ENCODE results near the gene AEBP2.
"Not testable (repeated sequence)": the region's sequence is repeated elsewhere in the genome, so short reads cannot be mapped to it uniquely, and the experiment has no call there.

AEBP2 gene, protein sequence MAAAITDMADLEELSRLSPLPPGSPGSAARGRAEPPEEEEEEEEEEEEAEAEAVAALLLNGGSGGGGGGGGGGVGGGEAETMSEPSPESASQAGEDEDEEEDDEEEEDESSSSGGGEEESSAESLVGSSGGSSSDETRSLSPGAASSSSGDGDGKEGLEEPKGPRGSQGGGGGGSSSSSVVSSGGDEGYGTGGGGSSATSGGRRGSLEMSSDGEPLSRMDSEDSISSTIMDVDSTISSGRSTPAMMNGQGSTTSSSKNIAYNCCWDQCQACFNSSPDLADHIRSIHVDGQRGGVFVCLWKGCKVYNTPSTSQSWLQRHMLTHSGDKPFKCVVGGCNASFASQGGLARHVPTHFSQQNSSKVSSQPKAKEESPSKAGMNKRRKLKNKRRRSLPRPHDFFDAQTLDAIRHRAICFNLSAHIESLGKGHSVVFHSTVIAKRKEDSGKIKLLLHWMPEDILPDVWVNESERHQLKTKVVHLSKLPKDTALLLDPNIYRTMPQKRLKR

DNA sequence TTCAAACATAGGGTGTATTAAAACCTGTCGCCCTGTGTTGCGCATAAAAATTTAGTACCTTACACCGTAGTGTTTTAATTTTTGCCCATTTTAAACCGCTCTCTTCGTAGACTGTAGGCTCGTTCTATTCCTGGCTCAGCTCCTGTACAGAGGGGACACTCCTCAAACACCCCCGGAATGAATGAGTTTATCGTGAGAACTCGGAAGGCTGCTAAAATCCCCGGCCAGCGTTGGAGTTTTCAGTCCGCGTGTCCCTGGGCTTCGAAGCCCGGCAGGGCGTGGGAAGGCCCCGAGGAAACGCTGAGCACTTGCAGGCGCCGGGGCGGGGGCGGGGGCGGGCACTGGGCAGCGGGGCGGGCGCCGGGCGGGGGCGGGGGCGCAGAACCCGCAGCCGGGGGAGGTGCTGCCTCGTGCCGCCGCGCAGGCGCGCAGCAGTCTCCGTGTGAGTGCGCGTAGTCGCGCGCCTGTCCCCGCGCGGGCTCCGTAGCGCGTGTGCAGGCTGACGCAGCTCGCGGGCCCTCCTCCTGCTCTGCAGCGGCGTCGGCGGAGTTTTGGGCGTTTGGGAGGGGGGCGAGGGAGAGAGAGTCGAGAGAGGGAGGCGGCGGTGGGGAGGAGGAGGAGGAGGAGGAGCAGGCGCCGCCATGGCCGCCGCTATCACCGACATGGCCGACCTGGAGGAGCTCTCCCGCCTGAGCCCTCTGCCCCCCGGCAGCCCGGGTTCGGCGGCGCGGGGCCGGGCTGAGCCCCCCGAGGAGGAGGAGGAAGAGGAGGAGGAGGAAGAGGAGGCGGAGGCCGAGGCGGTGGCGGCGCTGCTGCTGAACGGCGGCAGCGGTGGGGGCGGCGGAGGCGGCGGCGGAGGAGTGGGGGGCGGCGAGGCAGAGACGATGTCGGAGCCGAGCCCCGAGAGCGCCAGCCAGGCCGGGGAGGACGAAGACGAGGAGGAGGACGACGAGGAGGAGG, at the start of gene AEBP2:
Gene AEBP2 (plus strand): TSS at position 434 of the 960 bp plus-strand sequence. CDS start 208 bp downstream, at position 642.
- Mint-ChIP-seq H3K9me3 (no peaks in the 10 kb centered on the region), H3K4me1 (peaks cover 47% of the 10 kb centered on the region), H3K4me3 (peak within 1 kb of the TSS; percentile 94), H3K27ac (peak within 1 kb of the TSS; percentile 97), H3K36me3 (no peaks in the 10 kb centered on the region), H3K27me3 (no peaks in the 10 kb centered on the region)

DNA sequence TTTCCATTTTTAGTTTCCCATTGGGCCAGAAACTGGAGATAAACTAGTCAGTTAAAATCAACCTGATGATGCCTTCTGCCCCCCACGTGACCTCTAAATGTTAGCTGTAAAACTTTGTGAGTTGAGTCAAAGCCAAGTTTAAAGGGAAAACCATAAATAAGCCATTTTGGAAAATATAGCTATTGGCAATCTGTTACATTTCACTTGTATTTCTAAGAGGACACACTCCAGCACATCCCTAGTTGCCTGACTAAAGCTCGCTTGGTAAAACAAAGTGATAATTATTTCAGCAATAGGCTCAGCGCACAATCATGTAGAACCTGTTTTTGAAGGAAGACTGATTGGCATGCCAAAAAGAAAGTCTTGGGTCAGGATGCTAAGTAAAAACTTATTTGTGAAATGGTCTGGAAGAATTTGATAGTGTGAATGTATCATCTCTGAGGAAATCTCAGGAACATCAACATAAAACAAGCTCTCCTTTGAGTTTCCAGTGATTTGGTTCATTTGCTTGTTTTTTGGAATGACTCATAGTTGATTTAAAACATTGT, 49.2 kb upstream of the AEBP2 start:
- no peak overlapping the region for H3K27ac Mint-ChIP-seq
- H3K4me1 Mint-ChIP-seq, result no peaks in the 10 kb centered on the region
- no peaks in the 10 kb centered on the region for H3K9me3 Mint-ChIP-seq
- H3K36me3 Mint-ChIP-seq, result no peaks in the 10 kb centered on the region
- no peaks in the 10 kb centered on the region for H3K27me3 Mint-ChIP-seq
- no peak overlapping the region for H3K4me3 Mint-ChIP-seq

DNA sequence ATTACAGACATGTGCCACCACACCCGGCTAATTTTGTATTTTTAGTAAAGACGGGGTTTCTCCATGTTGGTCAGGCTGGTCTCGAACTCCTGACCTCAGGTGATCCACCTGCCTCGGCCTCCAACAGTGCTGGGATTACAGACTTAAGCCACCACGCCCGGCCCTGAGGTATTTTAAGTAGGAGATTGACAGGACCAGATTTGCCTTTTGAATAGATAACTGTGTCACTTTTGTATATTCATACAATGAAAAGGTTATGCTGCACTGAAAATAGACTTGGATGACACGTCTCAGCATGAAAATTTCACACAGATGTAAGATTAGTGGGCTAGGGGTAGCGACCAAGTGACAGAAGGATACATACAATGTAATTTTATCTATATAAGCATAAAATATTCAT, 46.6 kb upstream of the AEBP2 start:
- H3K9me3 Mint-ChIP-seq, H3K4me1 Mint-ChIP-seq, H3K36me3 Mint-ChIP-seq, H3K27me3 Mint-ChIP-seq, H3K27ac Mint-ChIP-seq, H3K4me3 Mint-ChIP-seq: not testable (repeated sequence)

DNA sequence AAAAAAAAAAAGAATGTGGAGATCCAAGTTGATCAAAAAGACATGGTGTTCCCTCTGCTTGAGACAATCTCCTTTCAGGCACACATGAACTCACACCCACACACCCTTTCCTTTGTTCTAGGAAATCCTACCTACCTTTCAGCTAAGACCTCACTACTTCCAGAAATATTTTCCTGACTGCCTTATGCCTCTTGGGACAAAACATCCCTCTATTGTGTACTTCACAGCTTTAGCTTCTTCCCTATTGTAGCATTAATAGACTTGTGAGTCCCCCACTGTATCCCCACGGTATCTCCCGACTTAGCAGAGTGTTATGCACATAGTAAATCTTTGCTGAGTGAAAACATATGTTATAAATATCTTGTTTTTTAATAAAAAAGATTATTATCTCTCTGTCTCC, 44.9 kb upstream of the AEBP2 start:
- H3K4me3 Mint-ChIP-seq, result no peak overlapping the region
- H3K27ac Mint-ChIP-seq, result no peak overlapping the region
- no peaks in the 10 kb centered on the region for H3K9me3 Mint-ChIP-seq
- no peaks in the 10 kb centered on the region for H3K27me3 Mint-ChIP-seq
- H3K4me1 Mint-ChIP-seq, result no peaks in the 10 kb centered on the region
- no peaks in the 10 kb centered on the region for H3K36me3 Mint-ChIP-seq

DNA sequence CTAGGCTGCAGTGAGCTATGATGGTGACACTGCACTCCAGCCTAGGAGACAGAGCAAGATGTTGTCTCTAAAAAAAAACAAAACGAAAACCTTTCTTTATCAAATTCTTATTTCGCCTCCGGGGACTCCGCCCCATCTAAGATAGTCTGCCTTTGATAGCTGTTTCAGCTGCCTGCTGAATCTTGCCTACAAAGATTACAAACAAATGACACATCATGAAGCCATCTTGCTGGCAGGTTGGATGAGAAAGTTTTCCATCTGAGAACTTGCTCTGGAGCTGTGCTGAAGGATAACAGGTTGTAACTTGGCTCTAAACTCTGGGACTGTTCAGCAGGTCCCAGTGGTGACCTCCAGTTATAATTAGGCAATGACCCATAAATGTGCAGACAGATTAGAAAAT, 41.8 kb upstream of the AEBP2 start:
- no peak overlapping the region for H3K4me3 Mint-ChIP-seq
- H3K27ac Mint-ChIP-seq, result no peak overlapping the region
- no peaks in the 10 kb centered on the region for H3K9me3 Mint-ChIP-seq
- no peaks in the 10 kb centered on the region for H3K4me1 Mint-ChIP-seq
- H3K27me3 Mint-ChIP-seq, result no peaks in the 10 kb centered on the region
- no peaks in the 10 kb centered on the region for H3K36me3 Mint-ChIP-seq

DNA sequence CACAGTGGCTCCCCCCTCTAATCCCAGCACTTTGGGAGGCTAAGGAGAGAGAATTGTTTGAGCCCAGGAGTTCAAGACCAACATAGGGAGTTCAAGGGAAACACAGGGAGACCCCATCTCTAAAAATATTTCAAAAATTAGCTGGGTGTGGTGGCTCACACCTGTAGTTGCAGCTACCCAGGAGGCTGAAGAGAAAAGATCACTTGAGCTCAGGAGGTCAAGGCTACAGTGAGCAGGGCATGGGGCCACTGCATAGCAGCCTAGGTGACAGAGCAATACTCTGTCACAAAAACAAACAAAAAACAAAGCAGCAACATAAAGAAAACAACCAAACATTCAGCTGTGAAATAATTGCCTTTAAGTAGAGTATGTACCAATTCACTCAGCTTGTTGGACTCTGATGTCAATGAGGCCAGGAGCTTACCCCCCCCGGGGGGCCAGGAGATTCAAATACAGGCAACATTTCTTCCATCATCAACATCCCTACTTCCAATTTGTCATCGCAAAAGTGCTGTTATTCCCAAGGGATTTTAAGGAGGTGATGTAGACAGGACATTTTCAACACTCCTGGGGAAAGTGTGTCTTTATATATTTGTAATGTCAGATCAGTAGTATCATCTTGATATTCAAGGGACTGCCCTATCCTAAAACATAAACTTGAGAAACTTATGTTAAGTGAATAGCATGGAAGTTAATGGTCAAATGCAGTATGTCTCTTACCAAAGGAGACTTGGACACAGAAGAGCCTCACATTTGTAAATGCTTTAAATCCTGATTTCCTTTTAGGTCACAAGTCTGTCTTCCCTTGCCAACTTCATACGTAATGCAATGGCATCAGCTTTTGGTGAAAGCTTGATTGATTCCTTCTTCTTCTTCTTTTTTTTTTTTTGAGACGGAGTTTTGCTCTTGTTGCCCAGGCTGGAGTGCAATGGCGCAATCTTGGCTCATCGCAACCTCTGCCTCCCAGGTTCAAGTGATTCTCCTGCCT, 40.6 kb upstream of the AEBP2 start:
- no peaks in the 10 kb centered on the region for H3K36me3 Mint-ChIP-seq
- H3K27me3 Mint-ChIP-seq, result no peaks in the 10 kb centered on the region
- no peak overlapping the region for H3K27ac Mint-ChIP-seq
- H3K4me3 Mint-ChIP-seq, result no peak overlapping the region
- peaks cover 6% of the 10 kb centered on the region for H3K4me1 Mint-ChIP-seq
- no peaks in the 10 kb centered on the region for H3K9me3 Mint-ChIP-seq

DNA sequence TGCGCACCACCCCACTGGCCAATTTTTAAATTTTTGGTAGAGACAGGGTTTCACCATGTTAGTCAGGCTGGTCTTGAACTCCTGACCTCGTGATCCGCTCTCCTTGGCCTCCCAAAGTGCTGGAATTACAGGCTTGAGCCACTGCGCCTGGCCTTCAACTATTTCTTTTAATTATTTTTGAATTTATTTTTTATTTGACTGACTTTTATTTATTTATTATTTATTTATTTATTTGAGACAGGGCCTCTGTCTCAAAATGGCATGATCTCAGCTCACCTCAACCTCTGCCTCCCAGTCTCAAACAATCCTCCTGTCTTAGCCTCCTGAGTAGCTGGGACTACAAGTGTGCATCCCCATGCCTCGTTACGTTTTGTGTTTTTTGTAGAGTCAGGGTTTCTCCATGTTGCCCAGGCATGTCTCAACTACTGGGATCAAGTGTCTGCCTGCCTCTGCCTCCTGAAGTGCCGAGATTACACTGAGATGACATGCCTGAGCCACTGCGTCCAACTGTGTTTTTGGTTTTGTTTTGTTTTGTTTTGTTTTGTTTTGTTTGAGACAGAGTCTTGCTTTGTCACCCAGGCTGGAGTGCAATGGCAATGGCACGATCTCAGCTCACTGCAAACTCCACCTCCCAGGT, 38.5 kb upstream of the AEBP2 start:
- H3K4me3 Mint-ChIP-seq, H3K36me3 Mint-ChIP-seq, H3K27ac Mint-ChIP-seq, H3K27me3 Mint-ChIP-seq, H3K9me3 Mint-ChIP-seq: not testable (repeated sequence)
- H3K4me1 Mint-ChIP-seq, result peaks cover 16% of the 10 kb centered on the region

DNA sequence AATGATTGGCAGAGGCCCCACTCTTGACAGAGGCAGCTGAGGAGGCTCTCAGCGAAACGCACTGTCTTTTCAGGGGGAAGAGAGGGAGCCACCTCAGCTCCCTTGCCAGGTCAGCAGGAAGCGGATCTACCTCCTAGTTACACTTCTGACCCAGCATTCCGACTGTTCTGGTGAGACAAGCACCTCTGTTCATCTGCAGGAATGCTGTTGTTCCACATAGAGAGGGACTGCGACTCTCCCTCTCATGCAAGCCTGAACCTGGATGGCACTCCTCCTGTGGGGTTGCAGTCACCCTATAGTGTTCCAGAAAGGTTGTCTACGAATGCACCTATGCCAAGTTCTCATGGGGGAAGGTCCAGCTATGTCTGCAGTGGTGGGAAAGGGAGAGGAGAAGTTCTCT, 37.1 kb upstream of the AEBP2 start:
- no peak overlapping the region for H3K27ac Mint-ChIP-seq
- peaks cover 16% of the 10 kb centered on the region for H3K4me1 Mint-ChIP-seq
- no peak overlapping the region for H3K4me3 Mint-ChIP-seq
- H3K9me3 Mint-ChIP-seq, result peaks cover 5% of the 10 kb centered on the region
- peaks cover 4% of the 10 kb centered on the region for H3K36me3 Mint-ChIP-seq
- no peaks in the 10 kb centered on the region for H3K27me3 Mint-ChIP-seq

DNA sequence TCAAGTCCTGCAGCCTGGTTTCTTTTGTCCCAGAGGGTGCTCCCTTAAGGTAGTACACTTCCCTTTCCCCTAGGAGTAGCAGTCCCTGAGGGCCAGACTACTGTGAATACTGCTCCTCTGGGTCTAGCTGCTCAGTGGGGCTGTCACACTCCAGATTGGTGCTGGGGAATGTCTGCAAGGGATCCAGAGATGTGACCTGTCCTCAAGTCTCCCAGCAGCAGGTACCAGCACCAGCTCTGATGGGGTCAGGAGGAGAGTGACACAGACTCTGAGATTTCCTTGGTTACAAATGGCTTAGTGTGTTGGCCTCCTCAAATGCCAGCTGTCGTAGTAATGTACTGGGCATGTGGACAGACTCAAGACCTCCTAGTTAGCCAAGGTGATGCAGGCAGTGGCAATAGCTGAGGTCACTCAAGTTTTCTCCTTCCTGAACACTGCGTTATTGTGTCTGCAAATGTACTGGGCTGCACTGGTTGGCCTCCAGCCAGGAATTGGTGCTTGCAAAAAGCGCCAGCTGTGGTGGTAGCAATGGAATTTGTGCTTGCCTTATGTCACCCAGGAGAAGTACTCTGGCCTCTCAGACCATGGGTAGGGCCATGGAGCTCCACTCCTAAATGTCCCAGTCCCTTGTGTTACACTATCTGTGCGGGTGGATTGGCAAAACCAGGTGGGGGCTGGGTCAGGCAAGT, 36.4 kb upstream of the AEBP2 start:
- Mint-ChIP-seq H3K9me3 (peaks cover 5% of the 10 kb centered on the region), H3K27ac (no peak overlapping the region), H3K27me3 (no peaks in the 10 kb centered on the region), H3K4me3 (no peak overlapping the region), H3K4me1 (peaks cover 16% of the 10 kb centered on the region), H3K36me3 (peaks cover 4% of the 10 kb centered on the region)

DNA sequence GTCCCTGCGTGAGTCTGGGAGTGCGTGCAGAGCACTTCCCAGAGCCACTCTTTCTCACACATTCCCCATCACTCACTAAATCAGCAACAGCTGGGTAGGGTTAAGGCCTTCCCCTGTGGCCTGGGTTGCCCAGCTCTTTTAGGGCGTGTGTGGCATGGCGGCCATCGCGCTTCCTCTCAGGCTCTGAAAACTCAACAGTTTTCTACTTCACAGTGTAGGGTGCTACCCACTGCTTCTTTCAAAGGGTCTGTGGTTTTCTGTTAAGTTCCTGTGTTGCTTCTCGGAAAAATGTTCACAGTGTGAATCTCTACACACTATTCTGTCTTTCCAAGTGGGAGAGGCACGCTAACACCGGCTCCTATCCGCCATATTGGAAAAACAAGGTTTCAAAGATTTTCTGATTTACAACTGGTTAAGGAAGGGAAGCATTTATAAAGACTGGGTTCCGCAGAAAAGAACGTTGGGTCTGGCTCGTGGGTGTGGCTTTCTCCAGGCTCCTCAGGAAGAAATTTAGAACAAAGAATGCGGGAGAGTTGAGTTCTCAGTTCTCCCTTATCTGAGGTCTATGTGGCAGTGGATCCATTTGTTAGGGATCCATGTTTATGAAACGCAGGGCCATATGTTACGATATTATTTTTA, 34.9 kb upstream of the AEBP2 start:
- Mint-ChIP-seq H3K4me1 (peaks cover 16% of the 10 kb centered on the region), H3K4me3 (peak overlapping the region; percentile 68), H3K27me3 (no peaks in the 10 kb centered on the region), H3K27ac (no peak overlapping the region), H3K9me3 (peaks cover 5% of the 10 kb centered on the region), H3K36me3 (peaks cover 4% of the 10 kb centered on the region)

DNA sequence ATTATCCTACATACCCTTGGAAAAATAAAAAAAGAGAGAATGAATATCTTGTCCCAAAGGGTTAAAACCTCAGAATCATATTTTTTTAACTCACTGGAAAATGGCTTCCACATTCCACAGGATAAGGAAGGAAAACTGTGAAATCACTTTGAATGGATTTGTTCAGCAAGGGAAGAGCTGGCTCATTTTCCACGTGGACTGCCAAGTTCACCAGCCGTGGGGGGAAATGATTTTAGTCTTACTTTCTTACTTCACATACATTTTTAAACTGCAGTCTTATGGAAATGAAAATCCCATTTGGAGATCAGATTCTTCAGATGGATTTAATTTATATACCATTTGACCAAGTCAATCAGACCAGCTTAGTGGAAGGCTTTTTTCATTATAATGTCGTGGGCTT, 29.9 kb upstream of the AEBP2 start:
- Mint-ChIP-seq H3K36me3 (no peaks in the 10 kb centered on the region), H3K4me3 (no peak overlapping the region), H3K27me3 (no peaks in the 10 kb centered on the region), H3K4me1 (peaks cover 2% of the 10 kb centered on the region), H3K27ac (no peak overlapping the region), H3K9me3 (no peaks in the 10 kb centered on the region)

DNA sequence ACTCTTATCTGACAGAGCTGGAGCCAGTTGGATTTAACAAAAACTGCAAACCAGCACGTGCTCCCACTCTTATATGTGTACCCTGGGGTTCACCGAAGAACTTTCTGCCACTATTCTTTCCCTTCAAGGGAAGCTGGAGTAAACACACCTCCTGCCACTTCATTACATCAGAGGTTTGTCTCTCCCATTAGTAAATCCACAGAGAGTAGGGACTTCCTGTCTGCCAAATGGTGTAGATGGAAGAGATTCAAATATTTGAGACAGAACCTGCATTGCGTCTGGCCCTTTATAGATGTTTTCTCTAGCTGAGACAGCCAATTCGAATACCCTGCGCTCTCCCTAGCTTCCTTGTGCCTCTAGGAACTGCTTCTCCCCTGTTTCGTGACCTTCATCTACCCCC, 29.1 kb upstream of the AEBP2 start:
- H3K4me1 Mint-ChIP-seq, result no peaks in the 10 kb centered on the region

DNA sequence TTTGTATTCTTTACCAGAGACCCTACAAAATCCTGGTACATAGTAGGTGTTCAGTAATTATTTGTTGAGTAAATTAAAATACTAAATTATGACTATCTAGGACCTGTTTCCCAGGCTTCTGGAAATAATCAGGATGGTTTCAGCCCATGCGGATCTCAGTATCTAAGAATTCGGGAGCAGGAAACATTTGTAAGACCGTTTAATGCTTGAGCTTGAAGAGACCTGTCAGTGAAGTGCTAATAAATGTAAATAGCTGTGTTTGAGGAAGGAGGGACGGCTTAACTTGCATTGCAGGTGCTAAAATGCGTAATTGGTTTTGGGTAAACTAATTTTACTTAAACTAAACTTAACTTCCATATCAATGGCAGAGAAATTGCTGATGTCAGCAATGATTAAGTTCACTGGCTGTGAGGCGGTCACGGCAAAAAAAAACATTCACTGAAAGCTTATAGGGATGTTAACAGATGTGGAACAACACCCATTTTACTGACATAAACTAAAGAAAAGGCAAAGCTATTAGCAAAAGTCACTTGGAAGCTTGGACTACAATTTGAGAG, 28.6 kb upstream of the AEBP2 start:
- H3K27me3 Mint-ChIP-seq, result no peaks in the 10 kb centered on the region
- H3K4me3 Mint-ChIP-seq, result no peak overlapping the region
- H3K27ac Mint-ChIP-seq, result no peak overlapping the region
- H3K36me3 Mint-ChIP-seq, result no peaks in the 10 kb centered on the region
- no peaks in the 10 kb centered on the region for H3K9me3 Mint-ChIP-seq
- no peaks in the 10 kb centered on the region for H3K4me1 Mint-ChIP-seq

More for the DNA sequence above, 29.1 kb upstream of the AEBP2 start:
- no peak overlapping the region for H3K27ac Mint-ChIP-seq
- H3K9me3 Mint-ChIP-seq, result no peaks in the 10 kb centered on the region
- no peaks in the 10 kb centered on the region for H3K36me3 Mint-ChIP-seq
- no peak overlapping the region for H3K4me3 Mint-ChIP-seq
- H3K27me3 Mint-ChIP-seq, result no peaks in the 10 kb centered on the region
